Activated CD8-positive, alpha-beta memory T cell treated with anti-CD3 and anti-CD28 coated beads, Interleukin-2, amount 50 U/mL, for 4 hours (primary cell): ENCODE results near the gene PLXNA2.

ENCODE experiments used
- DNase-seq: peaks from one replicate; pipeline ENCODE4 v3.0.0-alpha.2; 2020

PLXNA2 gene

GRCh38 chr1:208203848-208204609 lies 40.2 kb downstream of the PLXNA2 start:
- DNase-seq = no peak

DNA sequence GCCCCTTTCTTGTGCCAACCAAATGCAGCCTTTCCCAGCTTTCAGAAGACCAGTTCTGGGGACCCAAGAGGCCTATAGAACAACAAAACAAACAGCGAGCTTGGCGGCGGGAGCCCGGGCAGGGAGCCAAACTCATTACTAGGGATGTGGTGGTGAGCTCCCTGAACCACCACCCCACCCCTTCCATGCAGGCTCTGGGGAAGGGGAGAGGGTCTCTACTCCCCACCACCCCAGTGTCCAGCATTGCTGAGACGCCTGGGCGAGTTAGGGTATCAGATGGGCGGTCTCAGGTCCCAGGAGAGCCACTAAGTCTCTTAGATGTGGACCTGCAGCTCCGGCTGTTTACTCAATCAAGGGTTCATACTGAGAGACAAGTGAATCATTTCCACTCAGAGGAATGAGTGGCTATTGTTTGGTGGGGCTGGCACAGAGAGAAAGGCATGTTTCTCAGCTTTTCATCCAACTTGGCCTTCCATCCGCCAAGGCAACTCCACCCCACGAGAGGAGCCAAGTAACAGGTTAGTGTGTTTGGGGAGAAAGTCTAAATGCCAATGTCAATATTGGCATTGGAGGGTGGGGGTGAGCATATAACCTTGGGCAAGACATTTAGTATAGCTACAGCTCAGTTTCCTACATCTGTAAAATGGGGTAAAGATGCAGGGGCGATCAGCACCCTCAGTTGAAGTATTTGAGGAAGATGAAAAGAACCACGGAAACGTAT lies 40.9 kb downstream of the PLXNA2 start:
- DNase-seq = no peak

GRCh38 chr1:208202333-208202995 lies 41.7 kb downstream of the PLXNA2 start:
- DNase-seq = no peak

- no peak for DNase-seq
Measured at GRCh38 chr1:208201229-208201628, 43.0 kb downstream of the PLXNA2 start.

GRCh38 chr1:208200116-208200515 lies 44.1 kb downstream of the PLXNA2 start:
- DNase-seq = no peak

DNA sequence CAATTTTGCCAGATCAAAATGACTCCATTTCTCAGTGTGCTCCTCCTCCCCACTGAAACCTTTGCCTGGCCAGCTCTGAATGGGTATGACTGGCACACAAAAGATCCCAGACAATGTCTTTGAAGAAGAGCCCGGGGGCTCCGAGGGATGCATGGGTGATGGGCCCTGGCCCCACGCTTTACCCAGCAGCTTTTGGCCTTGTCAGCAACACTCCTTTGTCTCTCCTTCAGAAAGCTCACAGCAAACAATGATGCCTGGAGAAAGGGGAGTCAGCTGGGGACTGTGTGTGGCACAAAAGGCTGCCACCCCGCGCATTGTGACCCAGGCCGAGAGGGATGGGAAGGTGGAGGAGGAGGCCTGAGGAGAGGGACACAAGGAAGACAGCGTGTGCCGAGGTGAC lies 45.9 kb downstream of the PLXNA2 start:
- DNase-seq = no peak

DNA sequence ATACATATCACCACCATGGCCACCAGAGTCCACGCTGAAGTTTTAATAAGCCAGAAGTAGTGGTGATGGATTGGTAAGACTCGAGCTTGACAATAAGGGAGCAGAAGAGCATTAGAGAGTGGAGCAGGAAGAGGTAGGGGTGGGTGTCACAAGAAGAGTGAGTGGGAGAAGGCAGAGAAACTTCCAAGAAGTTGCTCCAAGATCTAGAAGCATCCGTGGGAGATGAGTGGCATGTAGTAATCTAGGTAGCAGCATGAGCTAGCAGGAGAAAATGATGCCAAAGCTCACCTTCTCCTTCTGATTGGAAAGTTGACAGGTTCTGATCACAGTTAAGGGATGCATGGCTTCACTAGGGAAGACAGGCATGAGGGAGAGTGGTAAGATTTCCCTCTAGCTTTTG lies 49.2 kb downstream of the PLXNA2 start:
- no peak for DNase-seq

- DNase-seq = no peak
Measured at GRCh38 chr1:208192995-208193394, 51.2 kb downstream of the PLXNA2 start.

DNA sequence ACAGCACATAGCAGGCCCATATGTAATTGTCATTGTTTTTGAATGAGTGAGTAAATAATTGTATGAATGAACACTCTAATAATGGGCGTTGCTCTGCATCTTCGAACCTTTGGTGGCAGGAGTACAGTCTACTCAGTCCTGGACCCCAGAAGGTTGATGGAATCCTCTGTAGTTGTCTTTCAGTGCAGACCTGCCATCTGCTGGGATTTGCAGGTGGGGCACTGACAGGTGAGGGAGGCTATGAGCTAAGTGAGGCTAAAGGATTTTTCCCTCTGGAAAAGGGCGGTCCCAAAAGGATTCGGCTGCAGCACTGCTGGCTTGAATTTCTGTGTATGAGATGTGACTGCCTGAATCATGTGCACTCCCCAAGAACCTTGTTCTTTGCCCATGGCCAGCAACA lies 53.4 kb downstream of the PLXNA2 start:
- DNase-seq = no peak

DNA sequence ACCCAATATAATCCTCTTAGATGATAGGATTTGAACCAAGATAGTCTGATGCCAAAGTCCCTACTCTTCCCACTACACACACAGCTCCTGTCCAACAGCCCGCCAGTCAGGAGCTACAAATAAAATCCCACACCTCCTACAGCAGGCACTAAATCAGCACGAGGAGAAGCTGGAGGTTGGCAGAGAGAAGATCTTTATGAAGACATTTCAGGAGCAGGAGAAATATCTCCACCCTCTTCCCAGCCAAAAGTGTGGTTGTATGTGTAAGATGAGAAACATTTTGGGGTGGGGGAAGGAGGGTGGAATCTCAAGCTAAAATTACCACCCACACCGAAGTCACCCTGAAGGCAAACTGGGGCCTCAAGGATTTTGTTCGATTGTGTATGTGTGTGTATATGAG lies 54.5 kb downstream of the PLXNA2 start:
- DNase-seq = no peak

GRCh38 chr1:208189183-208189582 lies 55.0 kb downstream of the PLXNA2 start:
- DNase-seq = no peak

DNA sequence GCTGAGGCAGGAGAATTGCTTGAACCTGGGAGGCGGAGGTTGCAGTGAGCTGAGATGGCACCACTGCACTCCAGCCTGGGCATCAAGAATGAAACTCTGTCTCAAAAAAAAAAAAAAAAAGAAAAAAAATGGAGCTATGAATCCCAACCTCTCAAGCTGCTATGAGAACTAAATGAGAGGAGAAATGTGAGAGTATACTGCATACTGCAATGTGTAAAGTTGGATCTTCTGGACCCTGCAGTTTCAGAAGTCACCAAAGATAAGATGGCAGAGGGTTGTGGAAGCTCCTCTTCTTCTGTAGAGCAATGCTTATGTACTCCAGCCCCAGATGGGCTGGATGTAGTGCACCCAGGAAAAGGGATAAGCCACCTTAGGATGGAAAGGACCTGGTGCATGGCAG lies 55.6 kb downstream of the PLXNA2 start:
- no peak for DNase-seq

DNA sequence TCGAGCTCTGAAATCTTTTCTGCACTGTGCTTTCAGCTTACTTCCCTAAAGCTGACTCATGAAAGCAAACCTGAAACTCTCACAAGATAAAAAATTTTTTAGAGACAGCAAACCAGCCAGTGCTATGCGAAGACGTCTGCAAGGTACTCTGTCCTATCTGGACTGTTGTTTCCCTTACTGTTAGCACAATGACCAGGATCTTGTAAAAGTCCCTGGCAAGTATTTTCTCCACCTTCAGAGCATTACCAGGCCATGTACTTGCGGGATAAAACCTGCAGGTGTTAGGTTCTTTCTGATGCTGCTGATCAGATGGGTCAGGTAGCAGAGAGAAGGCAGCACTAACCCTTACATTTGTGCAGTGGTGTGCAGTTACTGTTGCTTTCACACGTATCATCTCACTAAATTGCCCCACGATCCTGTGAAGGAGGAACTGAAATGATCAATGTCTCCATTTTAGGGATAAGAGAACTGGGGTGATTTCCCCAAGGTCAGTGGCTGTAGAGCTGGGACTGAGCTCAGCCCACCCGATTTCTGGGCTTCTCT lies 56.6 kb downstream of the PLXNA2 start:
- DNase-seq = no peak

GRCh38 chr1:208185801-208186231 lies 58.4 kb downstream of the PLXNA2 start:
- DNase-seq = no peak

DNA sequence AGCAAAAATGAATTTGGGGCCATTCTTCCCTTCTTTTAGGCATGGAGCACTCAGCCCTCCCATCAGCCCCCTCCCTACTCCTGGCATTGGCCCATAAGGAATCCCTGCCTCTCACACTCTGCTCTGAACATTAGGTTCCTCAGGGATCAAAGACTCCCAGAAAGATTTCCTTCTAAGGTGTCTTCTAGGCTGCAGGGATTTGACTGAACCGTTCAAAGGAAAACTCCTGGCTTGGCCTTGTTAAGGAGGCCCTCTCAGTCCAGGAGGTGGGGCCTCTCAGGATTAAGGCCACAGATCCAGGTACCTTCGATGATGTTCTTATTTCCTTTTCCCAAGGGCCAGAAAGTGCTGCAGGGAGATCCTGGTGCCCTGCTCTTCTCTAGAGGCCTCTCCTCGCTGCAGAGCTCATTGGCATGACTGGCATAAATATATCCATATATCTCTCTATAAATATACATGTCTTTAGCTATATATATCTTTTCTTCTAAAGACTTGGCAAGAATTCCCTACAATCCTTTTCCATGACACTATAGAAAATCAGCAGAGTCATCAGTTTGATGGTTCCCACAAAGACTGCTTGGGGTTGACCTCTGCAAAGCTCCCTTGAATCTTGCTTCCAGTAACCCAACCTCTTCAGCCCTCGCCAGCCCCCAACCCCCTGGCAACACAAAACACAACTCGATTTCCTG lies 59.1 kb downstream of the PLXNA2 start:
- no peak for DNase-seq

DNA sequence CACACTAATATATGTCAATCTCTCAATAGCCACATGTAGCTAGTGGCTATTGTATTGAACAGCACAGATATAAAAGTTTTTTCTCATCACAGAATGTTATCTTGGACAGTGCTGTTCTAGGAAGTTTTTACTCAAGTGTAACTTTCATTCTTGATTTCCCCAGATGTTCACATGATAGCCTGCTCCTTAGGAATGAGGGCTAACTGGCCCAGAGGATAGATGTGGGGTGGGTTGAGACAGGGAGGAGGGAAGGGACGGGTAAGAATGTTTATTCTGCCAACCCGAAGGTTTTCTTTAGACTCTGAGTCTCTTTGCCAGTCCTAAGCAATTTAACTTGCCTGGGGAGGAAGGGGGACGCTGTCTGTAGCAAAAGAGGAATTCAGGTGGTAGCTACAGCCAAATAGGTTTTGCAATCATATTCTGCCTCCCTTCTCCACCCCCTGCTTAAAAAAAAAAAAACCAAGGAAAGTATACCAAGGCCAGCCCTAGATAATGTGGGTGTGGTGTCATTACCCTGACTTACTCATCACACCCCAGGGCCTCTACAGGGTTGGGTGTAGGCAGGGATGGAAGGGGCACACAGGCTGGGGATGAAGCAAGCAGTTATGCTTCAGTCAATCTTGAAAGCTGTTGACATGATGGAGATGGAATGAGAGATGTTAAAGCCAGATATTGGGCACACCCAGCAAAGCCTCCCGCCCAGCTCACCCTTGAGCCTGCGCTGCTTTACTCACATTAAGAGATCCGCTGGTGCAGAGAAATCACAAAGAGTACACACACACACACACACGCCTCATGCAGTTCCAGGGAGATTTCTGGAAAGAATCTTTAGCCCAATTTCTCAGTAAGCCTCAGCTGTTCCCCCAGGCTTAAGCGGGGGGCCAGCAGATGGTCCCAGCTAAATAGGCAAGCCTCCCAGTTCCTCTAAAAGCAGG lies 59.9 kb downstream of the PLXNA2 start:
- no peak for DNase-seq

GRCh38 chr1:208182880-208183645 lies 61.1 kb downstream of the PLXNA2 start:
- no peak for DNase-seq

GRCh38 chr1:208181364-208181763 lies 62.8 kb downstream of the PLXNA2 start:
- no peak for DNase-seq

- no peak for DNase-seq
Measured at GRCh38 chr1:208180421-208180820, 63.8 kb downstream of the PLXNA2 start.

GRCh38 chr1:208179961-208180409 lies 64.2 kb downstream of the PLXNA2 start:
- no peak for DNase-seq

- no peak for DNase-seq
Measured at GRCh38 chr1:208179263-208179816, 64.8 kb downstream of the PLXNA2 start.
